HepG2 (cell line): ENCODE results near the gene FRK. TPM values are rescaled to one million over a fixed set of nuclear protein-coding genes. Genes with fewer than 3 reads are reported as not detected.

Experiments
- AHDC1 ChIP-seq: sonication (generic); formaldehyde crosslinking; IDR thresholded peaks from 2 replicates; pipeline ENCODE4 v1.5.1; 2020; ENCODE audit warnings: mild to moderate bottlenecking, missing genetic modification reagents, borderline replicate concordance
- ISL2 ChIP-seq: sonication (generic); formaldehyde crosslinking; IDR thresholded peaks from 2 replicates; pipeline ENCODE4 v1.5.0; 2020; ENCODE audit warnings: missing genetic modification reagents
- KLF15 ChIP-seq: sonication (generic); formaldehyde crosslinking; IDR thresholded peaks from 2 replicates; pipeline ENCODE4 v1.8.1; 2023; ENCODE audit warnings: borderline replicate concordance, mild to moderate bottlenecking, inconsistent platforms, missing genetic modification reagents, mixed read lengths
- MBNL3 ChIP-seq: fragments of 250-450 bp; sonication (Bioruptor Pico); conservative IDR thresholded peaks from 2 replicates; pipeline ENCODE4 v1.8.0; 2022; ENCODE audit warnings: mild to moderate bottlenecking, inconsistent platforms
- MED13 ChIP-seq: sonication (generic); formaldehyde crosslinking; IDR thresholded peaks from 2 replicates; pipeline ENCODE4 v1.5.0; 2020; ENCODE audit warnings: missing genetic modification reagents
- MXD1 ChIP-seq: sonication (generic); formaldehyde crosslinking; IDR thresholded peaks from 2 replicates; pipeline ENCODE4 v1.4.0; 2020; ENCODE audit warnings: mild to moderate bottlenecking, missing genetic modification reagents
- MXI1 ChIP-seq: IDR thresholded peaks from 3 replicates; pipeline ENCODE4 v1.6.1; 2012; ENCODE audit warnings: low read depth, low read length, inconsistent platforms, borderline replicate concordance
- PRDM10 ChIP-seq: sonication (generic); formaldehyde crosslinking; IDR thresholded peaks from 2 replicates; pipeline ENCODE4 v1.4.0; 2020; ENCODE audit warnings: low read depth, missing genetic modification reagents
- RBM22 ChIP-seq: fragments of 200-400 bp; formaldehyde crosslinking; optimal IDR thresholded peaks from 2 replicates; pipeline ENCODE3; 2017; ENCODE audit warnings: mild to moderate bottlenecking, low read length, moderate library complexity
- SMC3 ChIP-seq: IDR thresholded peaks from 2 replicates; pipeline ENCODE4 v1.6.1; 2011; ENCODE audit warnings: low read length, improper control_type of control experiment
- SPEN ChIP-seq: sonication (generic); formaldehyde crosslinking; IDR thresholded peaks from 2 replicates; pipeline ENCODE4 v1.5.1; 2020; ENCODE audit warnings: low read depth, mild to moderate bottlenecking, missing genetic modification reagents
- SRSF4 ChIP-seq: fragments of 200-400 bp; formaldehyde crosslinking; IDR thresholded peaks from one replicate; pipeline ENCODE4 v1.6.1; 2018; ENCODE audit warnings: mild to moderate bottlenecking, low read depth, low read length, moderate library complexity; ENCODE audit not compliant: poor library complexity, severe bottlenecking
- ZBTB21 ChIP-seq: sonication (generic); formaldehyde crosslinking; IDR thresholded peaks from 2 replicates; pipeline ENCODE4 v1.4.0; 2020; ENCODE audit warnings: missing genetic modification reagents
- ZBTB25 ChIP-seq: IDR thresholded peaks from 2 replicates; pipeline ENCODE4 v1.6.1; 2018; ENCODE audit warnings: missing genetic modification reagents
- ZKSCAN5 ChIP-seq: sonication (generic); formaldehyde crosslinking; IDR thresholded peaks from 2 replicates; pipeline ENCODE4 v1.5.1; 2020; ENCODE audit warnings: mild to moderate bottlenecking, missing genetic modification reagents
- ZNF331 ChIP-seq: sonication (generic); formaldehyde crosslinking; IDR thresholded peaks from 2 replicates; pipeline ENCODE4 v1.4.0; 2020; ENCODE audit warnings: missing genetic modification reagents
- ZNF484 ChIP-seq: sonication (generic); formaldehyde crosslinking; IDR thresholded peaks from 2 replicates; pipeline ENCODE4 v1.5.1; 2020; ENCODE audit warnings: mild to moderate bottlenecking, low read depth, missing genetic modification reagents, borderline replicate concordance
- ZNF556 ChIP-seq: sonication (generic); formaldehyde crosslinking; IDR thresholded peaks from 2 replicates; pipeline ENCODE4 v1.4.0; 2020; ENCODE audit warnings: mild to moderate bottlenecking, missing genetic modification reagents, borderline replicate concordance
- polyA plus RNA-seq, 8 experiments: library from polyadenylated mRNA; depleted of rRNA in 3 of 8; stranded (reverse) in 7 of 8; unstranded in 1 of 8; fragments of >200 nt; fragmentation: Illumina TruSeq in 4 of 8; extraction: Trizol in 4 of 8; gene quantifications; 2 replicates each; pipeline versions ENCODE4 v1.2.1 to v1.2.3, GENCODE V29; 2011 to 2016; ENCODE audit warnings: low read depth in 4 of 8, missing spikeins in 1 of 8, mixed read lengths in 1 of 8; ENCODE audit not compliant: insufficient read depth in 1 of 8
- total RNA-seq, 5 experiments: library from RNA; depleted of rRNA; stranded (reverse); fragments of >200 nt; fragmentation: Illumina TruSeq; extraction: Trizol; gene quantifications; 2 replicates each; pipeline ENCODE4 v1.2.3, GENCODE V29; 2016; ENCODE audit warnings: low read depth in 1 of 5

The FRK gene
- total and polyA plus RNA-seq, 2 of the 13 experiments (the other 11 are each of a cell fraction or from before 2014, with no cell fraction given): 1.3 to 2.9 TPM

GRCh38 chr6:116100419-116101301, 40.0 kb upstream of the FRK start, which contains the start of gene NT5DC1 (continued):
- no peak; the same call in 1 of the 2 replicates for TF ChIP-seq ZNF484 (CRISPR knock-in tag)
- peak; percentile 78; the same call in 1 of the 2 replicates for TF ChIP-seq ZBTB25 (CRISPR knock-in tag)
- TF ChIP-seq MBNL3 (CRISPR knock-in tag): no peak
- peak; percentile 91; the same call in 1 of the 2 replicates for TF ChIP-seq KLF15 (CRISPR knock-in tag)
- peak; percentile 63 for TF ChIP-seq ISL2 (CRISPR knock-in tag)
- TF ChIP-seq ZNF556 (CRISPR knock-in tag): peak; percentile 97; the same call in 1 of the 2 replicates
- TF ChIP-seq MXI1: peak; percentile 58; the same call in 1 of the 3 replicates
- TF ChIP-seq PRDM10 (CRISPR knock-in tag): no peak
- peak; percentile 85 for TF ChIP-seq SPEN (CRISPR knock-in tag)
- TF ChIP-seq ZBTB21 (CRISPR knock-in tag): no peak
- peak; percentile 55; the same call in 1 of the 2 replicates for TF ChIP-seq AHDC1 (CRISPR knock-in tag)
- TF ChIP-seq SRSF4: no peak
- TF ChIP-seq MXD1 (CRISPR knock-in tag): peak; percentile 96
- no peak for TF ChIP-seq RBM22
- TF ChIP-seq ZKSCAN5 (CRISPR knock-in tag): no peak
- peak; percentile 50 for TF ChIP-seq ZNF331 (CRISPR knock-in tag)
- no peak for TF ChIP-seq SMC3
- TF ChIP-seq MED13: peak; percentile 94
